ENCODE results near the gene MEX3A. TPM values are rescaled to one million over a fixed set of nuclear protein-coding genes. Genes with fewer than 3 reads are reported as not detected.

Gene MEX3A
- total and polyA plus RNA-seq, 2 of the 8 experiments (the other 6 are each of a cell fraction or from before 2014, with no cell fraction given) = 34.1 to 52.4 TPM

GRCh38 chr1:156121457-156121856 lies 39.2 kb upstream of the MEX3A start:
- Histone ChIP-seq H2AFZ (ENCODE audit: low read length) (no peak overlapping the region), H3K56ac (replicated peaks; ENCODE audit: insufficient read length, low read depth, low read length) (no peak overlapping the region), H3K18ac (ENCODE audit: extremely low read depth, low read length) (no peak overlapping the region), H3K9ac (replicated peaks in 1 of 4; ENCODE audit: extremely low read depth in 1 of 4, low read depth in 3 of 4, low read length in 3 of 4) (no peak overlapping the region), H2BK5ac (ENCODE audit: low read depth, low read length) (0 out of 2 replicates have a peak overlapping the region, but pooled peaks have one; percentile 12), H4K5ac (ENCODE audit: insufficient read length, low read depth, low read length) (no peak overlapping the region), H3K23me2 (ENCODE audit: low read depth, low read length) (no peaks in the 10 kb centered on the region), H3K9me3 (ENCODE audit: insufficient read depth in 2 of 2, low read depth in 1 of 2, low read length in 1 of 2) (no peaks in the 10 kb centered on the region), H4K8ac (ENCODE audit: extremely low read depth, insufficient read depth, low read length) (no peak overlapping the region; the same call in 1 of the 2 replicates), H3K4me2 (ENCODE audit: insufficient read depth in 1 of 2, low read depth in 2 of 2, low read length in 2 of 2) (no peak overlapping the region; a peak in 1 of 4 replicates), H3K14ac (ENCODE audit: insufficient read length) (no peak overlapping the region), H3K4me1 (replicated peaks in 1 of 4; ENCODE audit: control insufficient read depth in 3 of 4, insufficient read depth in 4 of 4, low read length in 3 of 4) (peaks cover 7 to 28% (median 22%) of the 10 kb centered on the region in 4 experiments), H3K4ac (replicated peaks; ENCODE audit: insufficient read length, low read depth, low read length) (no peak overlapping the region), H3K79me2 (ENCODE audit: control insufficient read depth in 1 of 2, insufficient read depth in 2 of 2, low read length in 2 of 2) (peaks cover 0 to 12% of the 10 kb centered on the region in 2 experiments; a peak in 1 of 4 replicates), H3K23ac (ENCODE audit: insufficient read length) (no peak overlapping the region), H4K20me1 (replicated peaks in 1 of 2; ENCODE audit: control insufficient read depth in 1 of 2, insufficient read depth in 2 of 2, low read length in 2 of 2) (peaks cover 2 to 6% of the 10 kb centered on the region in 2 experiments), H2BK120ac (replicated peaks; ENCODE audit: low read depth, low read length) (no peak overlapping the region), H3K79me1 (ENCODE audit: low read depth, low read length) (peaks cover 3% of the 10 kb centered on the region), H4K91ac (replicated peaks; ENCODE audit: insufficient read length, low read length) (no peak overlapping the region), H3K4me3 (ENCODE audit: extremely low read depth in 1 of 4, insufficient read depth in 2 of 4, low read depth in 3 of 4, low read length in 4 of 4) (no peak overlapping the region), H2AK5ac (ENCODE audit: low read depth, low read length) (no peak overlapping the region), H2BK15ac (ENCODE audit: low read length) (no peak overlapping the region), H3K27me3 (replicated peaks in 1 of 4; ENCODE audit: control insufficient read depth in 3 of 4, extremely low read depth in 1 of 4, insufficient read depth in 3 of 4, low read length in 3 of 4) (no peaks in the 10 kb centered on the region), H2BK20ac (ENCODE audit: low read length) (no peak overlapping the region), H2BK12ac (ENCODE audit: low read depth, low read length) (no peak overlapping the region), H3K36me3 (ENCODE audit: control insufficient read depth in 2 of 4, insufficient read depth in 4 of 4, low read length in 3 of 4) (no peaks in the 10 kb centered on the region), H3K27ac (ENCODE audit: low read depth, low read length) (no peak overlapping the region)
- FAIRE-seq (no peak), DNase-seq (ENCODE audit: low read depth in 1 of 2, low spot score in 2 of 2) (no peak)
- ChIA-PET POLR2A (ENCODE audit: partially characterized antibody) (interaction anchor here (1.7 to 28.0 kb wide), 3 partner anchors 6 to 26 kb away, joined by 4 to 763 read pairs (median 143); partner anchors contain the start of genes LMNA and MEX3A), CTCF (ENCODE audit: partially characterized antibody) (interaction anchor here (1.6 to 42.4 kb wide), 4 partner anchors 5 to 26 kb away, joined by 4 to 1994 read pairs (median 261); partner anchors contain the start of genes LMNA and MEX3A)
- WGBS, 2 experiments (ENCODE audit: extremely low coverage in 1 of 2, insufficient coverage in 1 of 2, insufficient read length in 1 of 2, insufficient replicate concordance in 2 of 2, low coverage in 1 of 2, low lambda C conversion rate in 2 of 2, missing lambda C conversion rate in 1 of 2) = 94% methylated on average over 3 of the region's 4 CpGs; no CpG with 5 or more reads in 1 of the 2 experiments
- TF ChIP-seq BACH1 (IDR thresholded peaks at IDR 0.05; ENCODE audit: low read length) (no peak), SP1 (IDR thresholded peaks at IDR 0.05; ENCODE audit: low read depth, low read length) (no peak), ATF3 (IDR thresholded peaks at IDR 0.05; ENCODE audit: insufficient read depth, low read depth, low read length) (no peak)

Measured in H1 (cell line).